ENCODE data around the gene NFATC2IP. TPM values are rescaled to one million over a fixed set of nuclear protein-coding genes. Genes with fewer than 3 reads are reported as not detected.
"Not testable (repeated sequence)": the region's sequence is repeated elsewhere in the genome, so short reads cannot be mapped to it uniquely, and the experiment has no call there.

NFATC2IP gene
- total RNA-seq, 2 experiments from 2014 or later, result 115 to 117 TPM

- Mint-ChIP-seq H3K4me1 (peaks cover 3% of the 10 kb centered on the region), H3K36me3 (peaks cover 17% of the 10 kb centered on the region), H3K4me3 (no peak overlapping the region), H3K27me3 (no peaks in the 10 kb centered on the region), H3K27ac (no peak overlapping the region), H3K9me3 (no peaks in the 10 kb centered on the region)
- no peak for ATAC-seq (ENCODE audit: low read depth)
- no peak for DNase-seq
- POLR2A ChIA-PET, result no interaction called here
Observed at GRCh38 chr16:28917095-28917494, 33.6 kb upstream of the NFATC2IP start.

GRCh38 chr16:28918698-28919097 is 32.0 kb upstream of the NFATC2IP start:
- Mint-ChIP-seq H3K27me3 (no peaks in the 10 kb centered on the region), H3K36me3 (peaks cover 15% of the 10 kb centered on the region), H3K4me1 (peaks cover 6% of the 10 kb centered on the region), H3K9me3 (no peaks in the 10 kb centered on the region), H3K27ac (no peak overlapping the region), H3K4me3 (no peak overlapping the region)
- POLR2A ChIA-PET, result interaction anchor here (0.6 to 1.3 kb wide), 4 partner anchors 19 to 425 kb away, joined by 3 read pairs; partner anchors contain the start of gene TUFM
- ATAC-seq (ENCODE audit: low read depth), result no peak
- DNase-seq, result no peak

DNA sequence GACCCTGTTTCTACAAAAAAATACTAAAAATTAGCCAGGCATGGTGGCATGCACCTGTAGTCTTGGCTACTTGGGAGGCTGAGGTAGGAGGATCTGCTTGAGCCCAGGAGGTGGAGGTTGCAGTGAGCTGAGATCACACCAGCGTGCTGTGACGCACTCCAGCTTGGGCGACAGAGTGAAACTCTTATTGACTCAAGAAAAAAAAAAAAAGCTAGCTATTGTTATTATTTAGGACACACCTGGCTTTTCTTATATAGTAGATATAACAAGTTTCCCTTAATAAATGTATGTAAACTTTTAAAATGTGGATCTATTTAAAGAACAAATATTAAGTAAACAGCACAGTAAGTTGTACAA is 27.5 kb upstream of the NFATC2IP start:
- Mint-ChIP-seq H3K27ac (peak overlapping the region; percentile 41), H3K4me3 (peak overlapping the region; percentile 36), H3K4me1 (peaks cover 20% of the 10 kb centered on the region), H3K9me3 (no peaks in the 10 kb centered on the region), H3K36me3 (peaks cover 5% of the 10 kb centered on the region), H3K27me3 (no peaks in the 10 kb centered on the region)
- POLR2A ChIA-PET, result interaction anchor here (0.5 to 3.1 kb wide), 6 partner anchors 11 to 109 kb away, joined by 3 to 18 read pairs (median 3); partner anchors contain the start of gene ATXN2L
- DNase-seq, result no peak
- ATAC-seq (ENCODE audit: low read depth), result no peak

- H3K27ac Mint-ChIP-seq, result peak overlapping the region; percentile 98
- H3K4me3 Mint-ChIP-seq, result peak overlapping the region; percentile 99
- DNase-seq (no peak), ATAC-seq (ENCODE audit: low read depth) (no peak)
- H3K9me3 Mint-ChIP-seq, result no peaks in the 10 kb centered on the region
- POLR2A ChIA-PET, result interaction anchor here (0.8 to 3.1 kb wide), 5 partner anchors 12 to 101 kb away, joined by 3 to 18 read pairs (median 4); partner anchors contain the start of gene ATXN2L
- H3K27me3 Mint-ChIP-seq, result no peaks in the 10 kb centered on the region
- H3K4me1 Mint-ChIP-seq, result peaks cover 20% of the 10 kb centered on the region
- H3K36me3 Mint-ChIP-seq, result peaks cover 5% of the 10 kb centered on the region
Observed at GRCh38 chr16:28923652-28924398, 26.9 kb upstream of the NFATC2IP start.

DNA sequence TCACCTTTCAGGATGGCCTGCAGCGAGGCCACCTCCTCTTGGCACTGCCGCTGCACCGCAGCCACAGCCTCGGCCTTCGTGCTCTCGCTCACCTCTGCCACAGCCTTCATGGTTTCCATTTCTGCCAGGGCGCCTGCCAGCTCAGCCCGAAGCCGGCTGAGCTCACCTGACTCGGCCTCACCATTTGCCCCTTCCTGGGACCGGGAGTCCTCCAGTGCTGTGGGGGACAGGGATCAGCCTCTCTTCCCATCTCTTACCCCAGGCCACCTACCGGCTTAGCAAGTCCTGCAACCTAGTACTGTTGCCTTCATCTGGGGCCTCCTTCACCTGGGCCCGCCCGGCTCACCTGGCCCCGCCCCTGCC is 26.4 kb upstream of the NFATC2IP start:
- peak overlapping the region; percentile 99 for H3K4me3 Mint-ChIP-seq
- H3K4me1 Mint-ChIP-seq, result peaks cover 20% of the 10 kb centered on the region
- POLR2A ChIA-PET, result interaction anchor here (1.5 to 3.1 kb wide), 5 partner anchors 12 to 102 kb away, joined by 4 to 18 read pairs (median 11); partner anchors contain the start of genes ATP2A1, ATXN2L and SH2B1

GRCh38 chr16:28924762-28925385 is 25.9 kb upstream of the NFATC2IP start, which contains the start of gene RABEP2:
Gene RABEP2, minus strand, starts transcription at chr16:28925238. Its CDS starts 75 bp downstream, at chr16:28925163.
- H3K36me3 Mint-ChIP-seq, result peaks cover 4% of the 10 kb centered on the region
- peak; percentile 88 for ATAC-seq (ENCODE audit: low read depth)
- POLR2A ChIA-PET, result interaction anchor here (1.0 to 3.1 kb wide), 7 partner anchors 12 to 102 kb away, joined by 3 to 18 read pairs (median 9); partner anchors contain the start of genes ATP2A1, ATXN2L, SH2B1 and SPNS1
- no peaks in the 10 kb centered on the region for H3K9me3 Mint-ChIP-seq
- DNase-seq, result peak; percentile 99
- peak within 1 kb of the TSS; percentile 98 for H3K27ac Mint-ChIP-seq
- peaks cover 20% of the 10 kb centered on the region for H3K4me1 Mint-ChIP-seq
- H3K27me3 Mint-ChIP-seq, result no peaks in the 10 kb centered on the region
- peak within 1 kb of the TSS; percentile 99 for H3K4me3 Mint-ChIP-seq

More for the DNA sequence above, 26.4 kb upstream of the NFATC2IP start:
- Mint-ChIP-seq H3K27ac (peak overlapping the region; percentile 98), H3K36me3 (peaks cover 4% of the 10 kb centered on the region), H3K27me3 (no peaks in the 10 kb centered on the region), H3K9me3 (no peaks in the 10 kb centered on the region)
- DNase-seq (no peak), ATAC-seq (ENCODE audit: low read depth) (no peak)

- H3K27ac Mint-ChIP-seq, result peak overlapping the region; percentile 98
- peaks cover 4% of the 10 kb centered on the region for H3K36me3 Mint-ChIP-seq
- ATAC-seq (ENCODE audit: low read depth), result peak; percentile 70
- H3K27me3 Mint-ChIP-seq, result no peaks in the 10 kb centered on the region
- H3K4me1 Mint-ChIP-seq, result peaks cover 22% of the 10 kb centered on the region
- DNase-seq, result no peak
- H3K9me3 Mint-ChIP-seq, result no peaks in the 10 kb centered on the region
- H3K4me3 Mint-ChIP-seq, result peak overlapping the region; percentile 99
- POLR2A ChIA-PET, result interaction anchor here (1.0 to 3.1 kb wide), 8 partner anchors 11 to 103 kb away, joined by 3 to 18 read pairs (median 6); partner anchors contain the start of genes ATP2A1, ATXN2L, NFATC2IP and SH2B1
Observed at GRCh38 chr16:28925386-28926228, 25.1 kb upstream of the NFATC2IP start.

GRCh38 chr16:28926284-28926683 is 24.5 kb upstream of the NFATC2IP start:
- not testable (repeated sequence) for H3K9me3 Mint-ChIP-seq; ATAC-seq (ENCODE audit: low read depth); H3K27me3 Mint-ChIP-seq; H3K36me3 Mint-ChIP-seq; DNase-seq
- Mint-ChIP-seq H3K4me3 (peak overlapping the region; percentile 99), H3K4me1 (peaks cover 27% of the 10 kb centered on the region), H3K27ac (peak overlapping the region; percentile 98)
- POLR2A ChIA-PET, result interaction anchor here (1.3 to 2.1 kb wide), 4 partner anchors 10 to 79 kb away, joined by 4 to 9 read pairs (median 6); partner anchors contain the start of genes ATP2A1 and NFATC2IP

- ATAC-seq (ENCODE audit: low read depth), result no peak
- no peak for DNase-seq
- Mint-ChIP-seq H3K27ac (no peak overlapping the region), H3K36me3 (no peaks in the 10 kb centered on the region), H3K4me1 (peaks cover 30% of the 10 kb centered on the region), H3K9me3 (no peaks in the 10 kb centered on the region), H3K27me3 (no peaks in the 10 kb centered on the region), H3K4me3 (no peak overlapping the region)
- POLR2A ChIA-PET, result interaction anchor here (0.8 to 1.5 kb wide), 5 partner anchors 9 to 82 kb away, joined by 3 to 8 read pairs (median 4); partner anchors contain the start of genes NFATC2IP, SH2B1 and TUFM
Observed at GRCh38 chr16:28927815-28928214, 22.9 kb upstream of the NFATC2IP start.

GRCh38 chr16:28930203-28930602 is 20.5 kb upstream of the NFATC2IP start:
- no peak for ATAC-seq (ENCODE audit: low read depth)
- DNase-seq, result no peak
- Mint-ChIP-seq H3K27ac (peak overlapping the region; percentile 78), H3K9me3 (no peaks in the 10 kb centered on the region), H3K36me3 (peaks cover under 1% of the 10 kb centered on the region), H3K27me3 (no peaks in the 10 kb centered on the region), H3K4me1 (peaks cover 23% of the 10 kb centered on the region), H3K4me3 (no peak overlapping the region)
- POLR2A ChIA-PET, result no interaction called here

DNA sequence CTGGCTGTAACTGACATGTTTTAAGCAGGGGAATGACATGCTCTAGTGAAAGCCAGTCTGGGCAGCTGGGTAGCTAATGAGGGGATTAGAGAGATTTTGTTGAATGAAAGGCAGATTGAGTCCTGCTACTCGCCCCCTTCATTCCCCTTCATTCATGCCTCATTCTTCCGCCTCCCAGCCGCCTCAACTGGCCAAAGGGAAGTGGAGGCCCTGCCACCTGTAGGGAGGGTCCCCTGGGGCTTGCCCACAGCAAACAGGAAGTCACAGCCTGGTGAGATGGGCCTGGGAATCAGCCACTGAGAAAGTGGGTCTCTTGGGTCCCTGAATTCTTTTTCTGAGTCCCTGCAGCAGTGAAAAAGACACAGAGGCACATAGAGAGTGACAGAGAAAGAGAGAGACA is 20.1 kb upstream of the NFATC2IP start:
- ATAC-seq (ENCODE audit: low read depth), result no peak
- Mint-ChIP-seq H3K27ac (peak overlapping the region; percentile 78), H3K36me3 (peaks cover 3% of the 10 kb centered on the region), H3K4me1 (peaks cover 26% of the 10 kb centered on the region), H3K27me3 (no peaks in the 10 kb centered on the region), H3K9me3 (no peaks in the 10 kb centered on the region), H3K4me3 (no peak overlapping the region)
- DNase-seq, result no peak
- POLR2A ChIA-PET, result interaction anchor here (0.6 kb wide), 1 partner anchor 51 kb away, joined by 3 read pairs; no protein-coding TSS in a partner anchor

DNA sequence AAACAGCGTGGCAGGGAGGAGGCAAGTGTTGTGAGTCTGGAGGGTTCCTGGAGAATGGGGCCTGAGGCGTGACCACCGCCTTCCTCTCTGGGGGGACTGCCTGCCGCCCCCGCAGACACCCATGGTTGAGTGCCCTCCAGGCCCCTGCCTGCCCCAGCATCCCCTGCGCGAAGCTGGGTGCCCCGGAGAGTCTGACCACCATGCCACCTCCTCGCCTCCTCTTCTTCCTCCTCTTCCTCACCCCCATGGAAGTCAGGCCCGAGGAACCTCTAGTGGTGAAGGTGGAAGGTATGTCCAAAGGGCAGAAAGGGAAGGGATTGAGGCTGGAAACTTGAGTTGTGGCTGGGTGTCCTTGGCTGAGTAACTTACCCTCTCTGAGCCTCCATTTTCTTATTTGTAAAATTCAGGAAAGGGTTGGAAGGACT is 18.9 kb upstream of the NFATC2IP start, which contains the start of gene CD19:
TSS of gene CD19 (plus strand) at position 171 of the 425 bp plus-strand sequence. CDS start at position 201, 30 bp downstream.
- ATAC-seq (ENCODE audit: low read depth) (no peak), DNase-seq (no peak)
- POLR2A ChIA-PET, result interaction anchor here (0.7 kb wide), 1 partner anchor 781 kb away, joined by 3 read pairs; no protein-coding TSS in a partner anchor
- Mint-ChIP-seq H3K4me3 (no peak within 1 kb of the TSS), H3K4me1 (peaks cover 29% of the 10 kb centered on the region), H3K36me3 (peaks cover 3% of the 10 kb centered on the region), H3K9me3 (no peaks in the 10 kb centered on the region), H3K27ac (peak within 1 kb of the TSS; percentile 78), H3K27me3 (no peaks in the 10 kb centered on the region)

Measured in activated naive CD8-positive, alpha-beta T cell treated with anti-CD3 and anti-CD28 coated beads, Interleukin-2, amount 10 ng/mL, durations not matched to agents 7 days and 5 days (primary cell).